Loucy (cell line): Measurements from ENCODE around the gene PADI3.

ENCODE experiments used
- H2AFZ ChIP-seq: fragments of 200-600 bp; sonication (generic); 2 replicates; pipeline ENCODE4 v1.6.0; 2016; ENCODE audit warnings: antibody characterized with exemption, mild to moderate bottlenecking, low read length, moderate library complexity
- H3F3A ChIP-seq: fragments of 200-600 bp; 2 replicates; pipeline ENCODE4 v1.6.0; 2016; ENCODE audit warnings: antibody characterized with exemption, low read depth, mild to moderate bottlenecking
- H3K27me3 ChIP-seq: fragments of 200-600 bp; sonication (generic); 2 replicates; pipeline ENCODE4 v1.6.1; 2014; ENCODE audit warnings: low read length, mild to moderate bottlenecking; ENCODE audit not compliant: insufficient read depth, poor library complexity, severe bottlenecking
- H3K36me3 ChIP-seq: fragments of 200-600 bp; sonication (generic); 2 replicates; pipeline ENCODE4 v1.6.1; 2016; ENCODE audit warnings: low read length; ENCODE audit not compliant: insufficient read depth
- H3K4me1 ChIP-seq: fragments of 200-600 bp; sonication (generic); 2 replicates; pipeline ENCODE4 v1.5.1; 2014; ENCODE audit warnings: low read length, mild to moderate bottlenecking; ENCODE audit not compliant: insufficient read depth, poor library complexity, severe bottlenecking
- H3K4me2 ChIP-seq: fragments of 200-600 bp; sonication (generic); 2 replicates; pipeline ENCODE4 v1.6.0; 2014; ENCODE audit warnings: antibody characterized with exemption, low read length, low read depth, mild to moderate bottlenecking; ENCODE audit not compliant: poor library complexity, severe bottlenecking
- H3K4me3 ChIP-seq: fragments of 200-600 bp; sonication (generic); 2 replicates; pipeline ENCODE4 v1.5.1; 2014; ENCODE audit warnings: low read length, mild to moderate bottlenecking, mixed read lengths; ENCODE audit not compliant: poor library complexity, severe bottlenecking
- H3K79me2 ChIP-seq: fragments of 200-600 bp; sonication (generic); 2 replicates; pipeline ENCODE4 v1.6.1; 2014; ENCODE audit warnings: low read length; ENCODE audit not compliant: insufficient read depth
- H3K9ac ChIP-seq: fragments of 200-600 bp; sonication (generic); 2 replicates; pipeline ENCODE4 v1.6.0; 2014; ENCODE audit warnings: mild to moderate bottlenecking, low read depth, low read length, moderate library complexity; ENCODE audit not compliant: poor library complexity, severe bottlenecking
- H3K9me2 ChIP-seq: fragments of 200-600 bp; sonication (generic); replicated peaks from 2 replicates; pipeline ENCODE4 v1.6.1; 2016; ENCODE audit warnings: low read depth, low read length, mixed read lengths
- H3K9me3 ChIP-seq: fragments of 200-600 bp; sonication (generic); 2 replicates; pipeline ENCODE4 v1.6.1; 2014; ENCODE audit warnings: mild to moderate bottlenecking, antibody characterized with exemption, low read length, low read depth; ENCODE audit not compliant: insufficient read depth
- H4K20me1 ChIP-seq: fragments of 200-600 bp; sonication (generic); 2 replicates; pipeline ENCODE4 v1.6.0; 2014; ENCODE audit warnings: antibody characterized with exemption, low read length, mild to moderate bottlenecking; ENCODE audit not compliant: insufficient read depth, poor library complexity, severe bottlenecking
- CTCF ChIP-seq: fragments of 200-600 bp; sonication (generic); conservative IDR thresholded peaks from 2 replicates; pipeline ENCODE4 v1.5.1; 2014; ENCODE audit warnings: mild to moderate bottlenecking, antibody characterized with exemption, low read length
- EZH2phosphoT487 ChIP-seq: fragments of 200-600 bp; IDR thresholded peaks from 2 replicates; pipeline ENCODE4 v1.6.1; 2018; ENCODE audit warnings: antibody characterized with exemption, mild to moderate bottlenecking, moderate library complexity, borderline replicate concordance

The PADI3 gene

GRCh38 chr1:17272646-17273045, 23.7 kb downstream of the PADI3 start:
- H4K20me1 ChIP-seq, result no peaks in the 10 kb centered on the region
- TF ChIP-seq EZH2phosphoT487 (no peak), CTCF (no peak)
- H3K36me3 ChIP-seq, result no peaks in the 10 kb centered on the region
- no peaks in the 10 kb centered on the region for H3K9me3 ChIP-seq
- no peak overlapping the region for H3K4me3 ChIP-seq
- no peak overlapping the region for H2AFZ ChIP-seq
- H3F3A ChIP-seq, result no peaks in the 10 kb centered on the region
- H3K9ac ChIP-seq, result no peak overlapping the region
- H3K9me2 ChIP-seq, result no peaks in the 10 kb centered on the region
- H3K4me2 ChIP-seq, result no peak overlapping the region
- H3K79me2 ChIP-seq, result no peaks in the 10 kb centered on the region
- H3K4me1 ChIP-seq, result no peaks in the 10 kb centered on the region
- no peaks in the 10 kb centered on the region for H3K27me3 ChIP-seq

- Histone ChIP-seq H3F3A (no peaks in the 10 kb centered on the region), H3K9me3 (no peaks in the 10 kb centered on the region), H3K9ac (no peak overlapping the region), H3K79me2 (no peaks in the 10 kb centered on the region), H2AFZ (no peak overlapping the region), H3K4me2 (no peak overlapping the region), H3K4me3 (no peak overlapping the region), H3K4me1 (no peaks in the 10 kb centered on the region), H3K36me3 (no peaks in the 10 kb centered on the region), H4K20me1 (no peaks in the 10 kb centered on the region), H3K9me2 (no peaks in the 10 kb centered on the region), H3K27me3 (no peaks in the 10 kb centered on the region)
- TF ChIP-seq CTCF, result no peak
- TF ChIP-seq EZH2phosphoT487, result no peak
Observed at GRCh38 chr1:17273096-17273495, 24.2 kb downstream of the PADI3 start.

- no peaks in the 10 kb centered on the region for H3K9me3 ChIP-seq
- TF ChIP-seq EZH2phosphoT487, result no peak
- TF ChIP-seq CTCF, result peak; percentile 86
- no peaks in the 10 kb centered on the region for H3K4me1 ChIP-seq
- no peak overlapping the region for H3K4me3 ChIP-seq
- no peaks in the 10 kb centered on the region for H3K79me2 ChIP-seq
- no peaks in the 10 kb centered on the region for H3F3A ChIP-seq
- H4K20me1 ChIP-seq, result no peaks in the 10 kb centered on the region
- H3K27me3 ChIP-seq, result no peaks in the 10 kb centered on the region
- H3K9me2 ChIP-seq, result no peaks in the 10 kb centered on the region
- peak overlapping the region; percentile 28; the same call in 1 of the 2 replicates for H2AFZ ChIP-seq
- no peaks in the 10 kb centered on the region for H3K36me3 ChIP-seq
- H3K4me2 ChIP-seq, result no peak overlapping the region
- no peak overlapping the region for H3K9ac ChIP-seq
Observed at GRCh38 chr1:17274186-17275170, 25.6 kb downstream of the PADI3 start.
